Tracheal epithelial cell (primary cell): ENCODE measurements around the gene ARF1. TPM values are rescaled to one million over a fixed set of nuclear protein-coding genes. Genes with fewer than 3 reads are reported as not detected.

ENCODE experiments used
- total RNA-seq: library from RNA; depleted of rRNA; stranded (reverse); fragments of >200 nt; gene quantifications from 2 replicates; pipeline ENCODE4 v1.2.1, GENCODE V29; 2014

The ARF1 gene
- 201 and 208 TPM in 2 replicates for total RNA-seq

DNA sequence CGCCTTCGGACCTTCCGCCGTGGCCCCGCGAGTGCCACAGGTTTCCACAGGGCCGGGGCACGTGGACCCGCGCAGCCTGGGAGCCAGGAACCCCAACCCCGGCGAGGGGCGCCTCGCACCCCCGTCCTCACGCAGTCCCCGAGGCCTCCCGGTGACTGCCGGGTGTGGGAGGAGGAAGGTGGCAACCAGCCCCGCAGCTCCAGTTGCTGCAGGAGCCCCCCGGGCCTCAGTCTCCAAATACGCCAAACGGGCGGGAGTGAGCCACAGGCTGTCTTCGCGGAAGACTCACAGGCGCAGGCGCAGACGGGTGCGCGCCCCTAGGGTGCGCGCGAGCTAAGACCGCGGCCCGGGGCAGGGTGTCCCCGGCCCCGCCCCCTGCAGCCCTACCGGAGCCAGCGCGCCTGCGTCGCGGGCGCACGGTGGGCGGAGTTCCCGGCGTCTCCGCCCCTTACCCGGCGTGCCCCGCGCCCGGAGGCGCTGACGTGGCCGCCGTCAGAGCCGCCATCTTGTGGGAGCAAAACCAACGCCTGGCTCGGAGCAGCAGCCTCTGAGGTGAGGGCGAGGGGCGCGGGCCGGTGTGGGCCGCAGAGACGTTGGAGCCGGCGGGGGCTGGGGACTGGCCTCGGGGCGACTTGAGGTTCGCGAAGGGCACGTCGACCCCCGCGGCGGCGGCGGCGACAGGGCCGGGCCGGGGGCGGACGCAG lies at the start of gene ARF1:
ARF1 (plus strand) TSS at position 495 of the 704 bp plus-strand sequence. CDS start 14,407 bp downstream, outside the sequence.

DNA sequence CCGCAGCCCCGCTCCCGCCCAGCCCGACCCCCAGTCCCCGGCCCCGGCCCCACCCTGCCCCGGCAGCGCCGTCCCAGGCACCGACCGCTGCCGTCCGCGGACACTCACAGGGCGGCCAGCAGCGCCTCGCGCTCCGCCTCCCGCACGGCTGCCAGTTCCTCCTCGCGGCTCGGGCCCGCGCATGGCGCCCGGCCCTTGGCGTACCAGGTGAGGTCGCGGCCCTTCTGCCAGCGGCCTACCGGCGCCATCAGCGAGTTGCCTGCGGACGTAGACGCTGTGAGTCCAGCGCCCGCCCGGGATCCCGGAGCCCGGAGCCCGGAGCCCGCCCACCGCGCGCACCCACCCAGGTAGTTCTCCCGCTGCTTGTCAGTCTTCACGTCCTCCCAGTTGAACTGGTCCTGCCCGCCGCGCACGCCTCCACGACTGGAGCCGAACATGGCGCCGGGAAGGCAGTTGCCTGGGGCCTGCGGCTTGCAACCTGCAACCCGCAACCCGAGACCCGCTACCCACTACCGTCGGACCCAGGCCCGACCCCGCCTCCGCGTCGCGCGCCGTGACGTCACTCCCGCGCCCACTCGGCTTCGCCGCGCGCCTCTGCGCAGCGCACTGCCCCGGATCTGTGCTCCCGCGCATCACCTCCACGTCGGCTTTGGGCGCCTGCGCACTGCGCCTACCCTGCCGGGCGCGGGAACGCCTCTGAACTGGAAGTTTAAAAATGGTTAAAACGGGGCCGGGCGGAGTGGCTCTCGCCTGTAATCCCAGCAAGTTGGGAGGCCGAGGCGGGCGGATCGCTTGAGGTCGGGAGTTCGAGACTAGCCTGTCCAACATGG lies 20.5 kb downstream of the ARF1 start, which contains the start of gene C1orf35:
C1orf35 (minus strand) TSS at position 535 of the 830 bp plus-strand sequence; CDS start at position 437, 98 bp downstream.

DNA sequence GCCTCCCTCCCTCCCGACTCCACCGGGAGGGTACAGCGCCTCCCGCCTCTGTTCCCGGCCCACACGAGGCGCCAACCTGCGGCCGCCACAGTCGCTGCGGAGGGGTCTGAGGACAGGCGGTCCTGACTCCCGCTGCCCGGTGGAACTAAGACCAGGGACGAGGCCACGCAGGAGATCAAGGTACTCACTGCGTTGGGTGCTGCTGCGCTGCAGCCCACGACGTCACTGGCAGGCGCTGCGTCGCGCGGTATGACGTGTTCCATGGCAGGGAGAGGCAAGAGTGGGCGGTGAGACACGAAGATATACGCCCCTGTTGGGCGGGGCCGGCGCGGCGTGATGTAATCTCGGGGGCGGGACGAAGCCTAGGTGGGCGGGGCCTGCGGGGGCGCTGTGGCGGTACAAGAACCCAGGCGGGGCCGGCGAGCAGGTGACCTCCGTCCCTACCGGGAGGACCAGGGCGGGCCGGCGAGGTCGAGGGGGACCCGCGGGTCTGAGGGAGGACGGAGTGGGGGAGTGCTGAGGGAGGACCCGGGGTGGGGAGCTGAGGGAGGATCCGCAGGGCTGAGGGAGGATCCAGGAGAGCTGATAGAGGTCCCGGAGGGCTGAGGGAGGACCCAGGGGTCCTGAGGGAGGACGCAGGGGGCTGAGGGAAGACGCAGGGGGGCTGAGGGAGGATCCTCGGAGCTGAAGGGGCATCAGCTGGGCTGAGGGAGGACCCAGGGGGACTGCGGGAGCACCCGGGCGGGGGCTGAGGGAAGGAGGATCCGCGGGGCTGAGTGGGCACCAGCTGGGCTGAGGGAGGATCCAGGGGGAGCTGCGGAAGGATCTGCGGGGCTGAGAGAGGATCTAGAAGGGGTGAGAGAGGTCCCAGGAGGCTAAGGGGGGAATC lies 26.8 kb downstream of the ARF1 start, which contains the start of gene MRPL55:
MRPL55 (minus strand) TSS at position 227 of the 889 bp plus-strand sequence. CDS start 1,039 bp downstream, outside the sequence.

DNA sequence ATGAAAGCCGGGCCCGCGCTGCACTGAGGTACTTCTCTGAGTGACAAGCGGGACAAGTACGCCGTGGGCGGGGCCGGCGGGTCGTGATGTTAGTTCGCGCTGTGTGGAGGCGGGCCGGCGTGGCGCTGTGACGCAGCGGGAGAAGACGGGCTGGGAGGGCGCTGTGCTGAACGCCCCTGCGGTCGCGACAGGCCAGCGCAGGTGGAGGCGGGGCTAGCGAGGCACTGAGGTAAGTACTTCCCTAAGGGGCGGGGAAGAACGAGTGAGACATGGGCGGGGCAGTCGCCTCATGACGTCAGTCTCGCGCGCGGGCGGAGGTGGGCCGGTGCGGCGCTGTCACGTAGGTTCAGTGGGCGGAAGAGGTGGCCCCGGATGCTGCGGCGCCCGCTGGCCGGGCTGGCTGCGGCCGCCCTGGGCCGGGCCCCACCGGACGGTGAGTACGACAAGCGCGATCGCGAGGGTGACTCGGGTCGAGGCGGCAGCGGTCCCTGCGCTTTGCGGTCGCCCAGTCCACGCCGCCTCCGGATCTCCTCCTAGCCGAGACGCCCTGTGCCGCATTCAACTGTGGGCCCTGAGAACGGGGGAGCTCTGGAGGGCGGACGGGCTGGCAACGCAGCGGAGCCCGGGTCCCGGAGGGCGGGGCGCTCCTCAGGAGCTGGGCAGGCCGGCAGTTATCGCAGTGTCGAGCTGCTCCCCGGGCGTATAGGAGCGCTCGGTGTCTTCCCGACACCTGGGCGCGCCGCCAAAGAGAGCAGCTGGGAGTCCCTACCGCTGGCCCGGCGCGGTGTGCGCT lies 57.6 kb downstream of the ARF1 start, which contains the start of gene GUK1:
GUK1 (plus strand) TSS at position 349 of the 793 bp plus-strand sequence; CDS start at position 373, 24 bp downstream.

Other genes starting within 250 kb of the ARF1 start
- 1.9 and 3.2 TPM in 2 replicates for gene WNT9A, start 134.8 kb upstream of the ARF1 start, total RNA-seq
- under 0.01 TPM in 1 of 2 replicates, not detected in the other for gene WNT3A, start 75.7 kb upstream of the ARF1 start, total RNA-seq
- 11.3 and 13.7 TPM in 2 replicates for gene C1orf35, start 20.6 kb downstream of the ARF1 start, total RNA-seq
- 61.8 and 71.3 TPM in 2 replicates for gene MRPL55, start 26.6 kb downstream of the ARF1 start, total RNA-seq
- gene GUK1, start 57.6 kb downstream of the ARF1 start, total RNA-seq, result 409 and 561 TPM in 2 replicates
- 1.7 TPM in 2 replicates for gene GJC2, start 67.2 kb downstream of the ARF1 start, total RNA-seq
- 3.9 and 7.0 TPM in 2 replicates for gene IBA57, start 83.1 kb downstream of the ARF1 start, total RNA-seq
- gene OBSCN, start 125.3 kb downstream of the ARF1 start, total RNA-seq, result 5.3 and 15.7 TPM in 2 replicates